Measurements from ENCODE around the gene SF3A2.

The SF3A2 gene

GRCh38 chr19:2228157-2229030 is 8.2 kb upstream of the SF3A2 start:
- no peak for DNase-seq

- no peak for DNase-seq
Measured at GRCh38 chr19:2229103-2230032, 7.3 kb upstream of the SF3A2 start.

- DNase-seq, result no peak
Measured at GRCh38 chr19:2230033-2230531, 6.5 kb upstream of the SF3A2 start.

- no peak for DNase-seq
Measured at GRCh38 chr19:2230807-2231533, 5.7 kb upstream of the SF3A2 start.

GRCh38 chr19:2231621-2232221 is 4.9 kb upstream of the SF3A2 start:
- DNase-seq, result no peak

- DNase-seq, result no peak
Measured at GRCh38 chr19:2232286-2233151, 4.1 kb upstream of the SF3A2 start.

- no peak for DNase-seq
Measured at GRCh38 chr19:2233601-2234280, 2.9 kb upstream of the SF3A2 start.

GRCh38 chr19:2234996-2235380 is 1.6 kb upstream of the SF3A2 start:
- DNase-seq, result no peak

- no peak for DNase-seq
Measured at GRCh38 chr19:2235381-2236063, 1.1 kb upstream of the SF3A2 start.

- DNase-seq, result no peak
Measured at GRCh38 chr19:2236064-2236313, 635 bp upstream of the SF3A2 start.

GRCh38 chr19:2237051-2237868 is 636 bp downstream of the SF3A2 start:
- no peak for DNase-seq

- DNase-seq, result no peak
Measured at GRCh38 chr19:2237869-2238153, 1.2 kb downstream of the SF3A2 start.

- no peak for DNase-seq
Measured at GRCh38 chr19:2239173-2239572, 2.5 kb downstream of the SF3A2 start.

GRCh38 chr19:2239771-2240770 is 3.4 kb downstream of the SF3A2 start:
- DNase-seq, result no peak

GRCh38 chr19:2240881-2241760 is 4.5 kb downstream of the SF3A2 start:
- no peak for DNase-seq

GRCh38 chr19:2242092-2242537 is 5.5 kb downstream of the SF3A2 start:
- DNase-seq, result no peak

GRCh38 chr19:2242816-2243215 is 6.2 kb downstream of the SF3A2 start:
- DNase-seq, result no peak

Data from KG1 (cell line).